GM23338 (cell line): ENCODE measurements around the gene ZNF76. TPM values are rescaled to one million over a fixed set of nuclear protein-coding genes. Genes with fewer than 3 reads are reported as not detected.

ENCODE experiments used
- ATAC-seq: fragments of 200-7000 bp; cut with Tn5 transposase; 3 replicates; pipeline ENCODE4 v1.9.1; 2020
- DNase-seq: peaks from one replicate; pipeline ENCODE4 v3.0.0-alpha.2; 2015; ENCODE audit warnings: low spot score
- H2AFZ ChIP-seq: fragments of 200-600 bp; sonication (generic); 2 replicates; pipeline ENCODE4 v1.8.0; 2016; ENCODE audit warnings: antibody characterized with exemption, mild to moderate bottlenecking, moderate library complexity
- H3F3A ChIP-seq: fragments of 200-600 bp; sonication (generic); replicated peaks from 2 replicates; pipeline ENCODE4 v1.8.0; 2017; ENCODE audit warnings: antibody characterized with exemption, mixed run types, low read depth
- H3K27ac ChIP-seq: fragments of 200-600 bp; sonication (generic); 2 replicates; pipeline ENCODE4 v1.6.1; 2016; ENCODE audit warnings: low read depth
- H3K27me3 ChIP-seq: fragments of 200-600 bp; sonication (generic); 2 replicates; pipeline ENCODE4 v1.8.0; 2016; ENCODE audit warnings: mild to moderate bottlenecking, mixed run types, moderate library complexity; ENCODE audit not compliant: insufficient read depth
- H3K36me3 ChIP-seq: fragments of 200-600 bp; sonication (generic); 2 replicates; pipeline ENCODE4 v1.8.0; 2016; ENCODE audit warnings: mild to moderate bottlenecking; ENCODE audit not compliant: insufficient read depth
- H3K4me1 ChIP-seq: fragments of 200-600 bp; sonication (generic); 2 replicates; pipeline ENCODE4 v1.8.0; 2016; ENCODE audit warnings: mild to moderate bottlenecking, moderate library complexity; ENCODE audit not compliant: insufficient read depth
- H3K4me2 ChIP-seq: fragments of 200-600 bp; sonication (generic); 2 replicates; pipeline ENCODE4 v1.7.1; 2017; ENCODE audit warnings: mixed run types
- H3K4me3 ChIP-seq: fragments of 200-600 bp; sonication (generic); 2 replicates; pipeline ENCODE4 v1.6.1; 2016; ENCODE audit warnings: mixed run types
- H3K79me2 ChIP-seq: fragments of 200-600 bp; sonication (generic); replicated peaks from 2 replicates; pipeline ENCODE4 v1.8.0; 2017; ENCODE audit warnings: mild to moderate bottlenecking; ENCODE audit not compliant: insufficient read depth
- H3K9me2 ChIP-seq: fragments of 200-600 bp; sonication (generic); 2 replicates; pipeline ENCODE4 v1.8.0; 2017; ENCODE audit not compliant: insufficient read depth
- H4K20me1 ChIP-seq: fragments of 200-600 bp; sonication (generic); replicated peaks from 2 replicates; pipeline ENCODE4 v1.8.0; 2017; ENCODE audit warnings: mild to moderate bottlenecking; ENCODE audit not compliant: insufficient read depth
- H3K27ac Mint-ChIP-seq: 2 replicates; pipeline ENCODE4 v1.8.0; 2020; ENCODE audit warnings: inconsistent platforms, mild to moderate bottlenecking, moderate library complexity, mixed read lengths
- H3K27me3 Mint-ChIP-seq: 3 replicates; pipeline ENCODE4 v1.8.0; 2022; ENCODE audit warnings: low read depth, mild to moderate bottlenecking, moderate library complexity, mixed read lengths, inconsistent platforms; ENCODE audit not compliant: insufficient read depth, poor library complexity
- H3K36me3 Mint-ChIP-seq: 3 replicates; pipeline ENCODE4 v1.8.0; 2021; ENCODE audit warnings: low read depth, mild to moderate bottlenecking, inconsistent platforms, moderate library complexity, mixed read lengths
- H3K4me1 Mint-ChIP-seq: 3 replicates; pipeline ENCODE4 v1.8.0; 2020; ENCODE audit warnings: mild to moderate bottlenecking, inconsistent platforms, mixed read lengths
- H3K4me3 Mint-ChIP-seq: 3 replicates; pipeline ENCODE4 v1.8.0; 2021; ENCODE audit warnings: moderate library complexity, mild to moderate bottlenecking, inconsistent platforms, mixed read lengths
- H3K9me3 Mint-ChIP-seq: 3 replicates; pipeline ENCODE4 v1.8.0; 2020; ENCODE audit warnings: moderate library complexity, mild to moderate bottlenecking, inconsistent platforms, mixed read lengths
- CREB1 ChIP-seq: fragments of 250-450 bp; sonication (Bioruptor Pico); IDR thresholded peaks from 2 replicates; pipeline ENCODE4 v1.5.0; 2020; ENCODE audit warnings: low read depth, mild to moderate bottlenecking, moderate library complexity
- POLR2AphosphoS5 ChIP-seq: IDR thresholded peaks from 2 replicates; pipeline ENCODE4 v1.6.1; 2016; ENCODE audit warnings: antibody characterized with exemption, low read depth
- ZNF331 ChIP-seq: fragments of 250-450 bp; sonication (Bioruptor Pico); IDR thresholded peaks from 2 replicates; pipeline ENCODE4 v1.5.0; 2020; ENCODE audit warnings: low read depth, mild to moderate bottlenecking, moderate library complexity
- ZNF462 ChIP-seq: fragments of 250-450 bp; sonication (Bioruptor Pico); IDR thresholded peaks from 2 replicates; pipeline ENCODE4 v1.5.0; 2020; ENCODE audit warnings: mild to moderate bottlenecking, moderate library complexity
- polyA plus RNA-seq: library from polyadenylated mRNA; unstranded; fragments of >200 nt; fragmentation: Nextera tagmentation; extraction: Ambion mirVana; gene quantifications from 2 replicates; pipeline ENCODE4 v1.2.1, GENCODE V29; 2016
- total RNA-seq: library from RNA; depleted of rRNA; stranded (reverse); fragments of >200 nt; shearing (Covaris generic); gene quantifications from 2 replicates; pipeline ENCODE4 v1.2.3, GENCODE V29; 2014
- TF ChIP-seq, protein P1 (sequence below): IDR thresholded peaks from 2 replicates; pipeline ENCODE4 v1.6.1; 2016; ENCODE audit warnings: antibody characterized with exemption
- TF ChIP-seq, protein P2 (sequence below): IDR thresholded peaks from one replicate; pipeline ENCODE4 v1.6.1; 2018; ENCODE audit warnings: antibody characterized with exemption; ENCODE audit not compliant: unreplicated experiment

Gene ZNF76
- total and polyA plus RNA-seq, 2 experiments from 2014 or later: 12.5 to 18.8 TPM

DNA sequence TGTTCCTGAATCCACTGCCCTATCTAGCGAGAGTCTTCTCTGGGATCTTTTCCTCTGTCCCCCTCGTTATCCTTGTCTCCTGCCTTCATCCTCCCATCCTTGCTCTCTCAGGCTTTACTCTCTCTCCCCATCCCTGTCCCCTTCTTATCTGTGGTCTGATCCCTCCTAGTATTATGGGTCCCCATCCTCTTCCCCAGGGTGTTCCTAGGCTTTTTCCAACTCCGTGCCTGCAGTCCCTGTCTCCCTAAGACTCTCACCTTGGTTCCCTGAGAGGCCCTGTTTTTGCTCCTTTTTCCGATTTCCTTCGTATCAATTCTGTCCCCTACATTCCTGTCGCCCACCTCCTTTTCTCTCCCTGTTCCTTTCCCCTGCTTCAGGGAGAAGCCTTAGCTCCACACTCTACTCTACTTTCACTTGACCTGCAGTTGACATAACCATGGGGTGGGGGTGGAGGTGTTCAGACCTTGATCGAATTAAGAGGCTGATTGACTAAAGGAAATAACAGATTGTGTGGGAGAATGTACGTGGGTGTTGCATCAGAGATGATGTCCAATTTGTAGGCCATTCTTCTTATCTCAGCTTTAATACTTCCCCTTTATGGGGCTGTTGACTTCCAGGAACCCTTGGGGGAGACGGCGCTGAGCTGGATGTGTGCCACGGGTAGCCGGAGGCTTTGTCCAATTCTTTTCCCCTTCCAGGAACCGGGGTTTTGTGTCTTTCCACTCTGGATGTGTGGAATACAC is 83.7 kb downstream of the ZNF76 start:
- Histone ChIP-seq H2AFZ (peak overlapping the region; percentile 80; the same call in 1 of the 2 replicates), H3K36me3 (no peaks in the 10 kb centered on the region), H3K79me2 (peaks cover 25% of the 10 kb centered on the region), H4K20me1 (0 out of 2 replicates have a peak, but pooled peaks cover 3% of the 10 kb centered on the region), H3K27ac (no peak overlapping the region), H3F3A (peaks cover 5% of the 10 kb centered on the region; the same call in 1 of the 2 replicates), H3K9me2 (no peaks in the 10 kb centered on the region), H3K4me2 (peak overlapping the region; percentile 85), H3K27me3 (no peaks in the 10 kb centered on the region), H3K4me3 (peak overlapping the region; percentile 82), H3K4me1 (peaks cover 12% of the 10 kb centered on the region)
- H3K36me3 Mint-ChIP-seq: peaks cover 3% of the 10 kb centered on the region; the same call in 2 of the 3 replicates
- ATAC-seq (peak; percentile 7; the same call in 2 of the 3 replicates), DNase-seq (no peak)
- peak overlapping the region; percentile 88 for H3K4me3 Mint-ChIP-seq
- TF ChIP-seq CREB1 (CRISPR knock-in tag): no peak
- TF ChIP-seq, protein P1, sequence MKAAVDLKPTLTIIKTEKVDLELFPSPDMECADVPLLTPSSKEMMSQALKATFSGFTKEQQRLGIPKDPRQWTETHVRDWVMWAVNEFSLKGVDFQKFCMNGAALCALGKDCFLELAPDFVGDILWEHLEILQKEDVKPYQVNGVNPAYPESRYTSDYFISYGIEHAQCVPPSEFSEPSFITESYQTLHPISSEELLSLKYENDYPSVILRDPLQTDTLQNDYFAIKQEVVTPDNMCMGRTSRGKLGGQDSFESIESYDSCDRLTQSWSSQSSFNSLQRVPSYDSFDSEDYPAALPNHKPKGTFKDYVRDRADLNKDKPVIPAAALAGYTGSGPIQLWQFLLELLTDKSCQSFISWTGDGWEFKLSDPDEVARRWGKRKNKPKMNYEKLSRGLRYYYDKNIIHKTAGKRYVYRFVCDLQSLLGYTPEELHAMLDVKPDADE: no peak
- no peak for TF ChIP-seq POLR2AphosphoS5
- TF ChIP-seq, protein P2, sequence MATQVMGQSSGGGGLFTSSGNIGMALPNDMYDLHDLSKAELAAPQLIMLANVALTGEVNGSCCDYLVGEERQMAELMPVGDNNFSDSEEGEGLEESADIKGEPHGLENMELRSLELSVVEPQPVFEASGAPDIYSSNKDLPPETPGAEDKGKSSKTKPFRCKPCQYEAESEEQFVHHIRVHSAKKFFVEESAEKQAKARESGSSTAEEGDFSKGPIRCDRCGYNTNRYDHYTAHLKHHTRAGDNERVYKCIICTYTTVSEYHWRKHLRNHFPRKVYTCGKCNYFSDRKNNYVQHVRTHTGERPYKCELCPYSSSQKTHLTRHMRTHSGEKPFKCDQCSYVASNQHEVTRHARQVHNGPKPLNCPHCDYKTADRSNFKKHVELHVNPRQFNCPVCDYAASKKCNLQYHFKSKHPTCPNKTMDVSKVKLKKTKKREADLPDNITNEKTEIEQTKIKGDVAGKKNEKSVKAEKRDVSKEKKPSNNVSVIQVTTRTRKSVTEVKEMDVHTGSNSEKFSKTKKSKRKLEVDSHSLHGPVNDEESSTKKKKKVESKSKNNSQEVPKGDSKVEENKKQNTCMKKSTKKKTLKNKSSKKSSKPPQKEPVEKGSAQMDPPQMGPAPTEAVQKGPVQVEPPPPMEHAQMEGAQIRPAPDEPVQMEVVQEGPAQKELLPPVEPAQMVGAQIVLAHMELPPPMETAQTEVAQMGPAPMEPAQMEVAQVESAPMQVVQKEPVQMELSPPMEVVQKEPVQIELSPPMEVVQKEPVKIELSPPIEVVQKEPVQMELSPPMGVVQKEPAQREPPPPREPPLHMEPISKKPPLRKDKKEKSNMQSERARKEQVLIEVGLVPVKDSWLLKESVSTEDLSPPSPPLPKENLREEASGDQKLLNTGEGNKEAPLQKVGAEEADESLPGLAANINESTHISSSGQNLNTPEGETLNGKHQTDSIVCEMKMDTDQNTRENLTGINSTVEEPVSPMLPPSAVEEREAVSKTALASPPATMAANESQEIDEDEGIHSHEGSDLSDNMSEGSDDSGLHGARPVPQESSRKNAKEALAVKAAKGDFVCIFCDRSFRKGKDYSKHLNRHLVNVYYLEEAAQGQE: no peak
- H3K4me1 Mint-ChIP-seq: peaks cover 16% of the 10 kb centered on the region
- peaks cover 5% of the 10 kb centered on the region for H3K27me3 Mint-ChIP-seq
- peaks cover 9% of the 10 kb centered on the region; the same call in 2 of the 3 replicates for H3K9me3 Mint-ChIP-seq
- H3K27ac Mint-ChIP-seq: no peak overlapping the region

GRCh38 chr6:35343835-35344550 is 84.5 kb downstream of the ZNF76 start:
- ATAC-seq (no peak), DNase-seq (no peak)
- peaks cover 12% of the 10 kb centered on the region for H3K4me1 ChIP-seq
- H3K79me2 ChIP-seq: peaks cover 25% of the 10 kb centered on the region
- no peak overlapping the region for H2AFZ ChIP-seq
- H4K20me1 ChIP-seq: 0 out of 2 replicates have a peak, but pooled peaks cover 3% of the 10 kb centered on the region
- no peaks in the 10 kb centered on the region for H3K9me2 ChIP-seq
- TF ChIP-seq ZNF331: no peak
- no peak for TF ChIP-seq ZNF462 (CRISPR knock-in tag)
- H3F3A ChIP-seq: peaks cover 5% of the 10 kb centered on the region; the same call in 1 of the 2 replicates
- Mint-ChIP-seq H3K27ac (no peak overlapping the region), H3K4me3 (peak overlapping the region; percentile 88), H3K36me3 (peaks cover 8% of the 10 kb centered on the region), H3K27me3 (peaks cover 5% of the 10 kb centered on the region), H3K9me3 (peaks cover 8% of the 10 kb centered on the region; the same call in 2 of the 3 replicates), H3K4me1 (peaks cover 16% of the 10 kb centered on the region)
- no peak overlapping the region for H3K27ac ChIP-seq
- no peaks in the 10 kb centered on the region for H3K27me3 ChIP-seq
- H3K4me3 ChIP-seq: peak overlapping the region; percentile 82; the same call in 1 of the 2 replicates
- H3K4me2 ChIP-seq: peak overlapping the region; percentile 85; the same call in 1 of the 2 replicates
- H3K36me3 ChIP-seq: no peaks in the 10 kb centered on the region
